Hematopoietic multipotent progenitor cell treated with erythropoietin and hydrocortisone succinate and interleukin-3 and kit ligand, for 8 days (in vitro differentiated cells): ENCODE data around the gene PSMA4.
"Not testable (repeated sequence)": the region's sequence is repeated elsewhere in the genome, so short reads cannot be mapped to it uniquely, and the experiment has no call there.

Source experiments
- DNase-seq: peaks from one replicate; pipeline ENCODE4 v3.0.0-alpha.2; 2015

The PSMA4 gene

DNA sequence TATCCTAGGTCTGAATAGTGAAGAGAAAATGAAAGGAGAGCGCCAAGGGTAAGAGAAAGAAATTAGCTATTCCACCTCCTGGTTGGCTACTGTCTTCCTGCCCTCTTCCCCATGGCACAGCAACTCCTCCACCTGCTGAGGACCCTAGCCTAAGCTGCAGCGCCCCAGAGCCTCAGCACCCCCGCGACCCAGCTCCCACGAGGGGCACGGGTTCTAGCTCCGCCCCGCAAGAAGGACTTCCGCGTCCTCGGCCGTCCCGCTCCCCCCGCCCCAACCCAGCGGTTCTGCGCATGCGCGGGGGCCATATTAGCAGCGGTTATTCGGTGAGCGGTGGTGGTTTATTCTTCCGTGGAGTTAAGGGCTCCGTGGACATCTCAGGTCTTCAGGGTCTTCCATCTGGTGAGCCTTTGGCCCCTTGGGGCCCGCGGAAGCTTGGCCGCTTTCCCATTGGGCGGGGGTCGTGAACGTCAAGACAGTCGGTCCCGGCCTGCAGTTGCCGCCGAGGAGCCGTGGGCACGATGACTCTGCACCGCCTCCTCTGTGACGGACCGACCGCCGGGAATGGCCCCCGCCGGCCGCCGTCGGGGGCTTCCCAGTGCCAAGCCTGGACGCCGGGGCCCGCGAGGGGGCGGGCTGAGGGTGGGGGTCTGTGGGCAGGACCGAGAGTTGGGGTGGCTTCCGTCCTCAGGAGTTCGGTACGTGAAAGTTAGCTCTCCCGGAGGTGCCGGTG lies at the start of gene PSMA4:
PSMA4 (plus strand) TSS at position 304 of the 730 bp plus-strand sequence. CDS start 1,484 bp downstream, outside the sequence.
- peak; percentile 92 for DNase-seq

DNA sequence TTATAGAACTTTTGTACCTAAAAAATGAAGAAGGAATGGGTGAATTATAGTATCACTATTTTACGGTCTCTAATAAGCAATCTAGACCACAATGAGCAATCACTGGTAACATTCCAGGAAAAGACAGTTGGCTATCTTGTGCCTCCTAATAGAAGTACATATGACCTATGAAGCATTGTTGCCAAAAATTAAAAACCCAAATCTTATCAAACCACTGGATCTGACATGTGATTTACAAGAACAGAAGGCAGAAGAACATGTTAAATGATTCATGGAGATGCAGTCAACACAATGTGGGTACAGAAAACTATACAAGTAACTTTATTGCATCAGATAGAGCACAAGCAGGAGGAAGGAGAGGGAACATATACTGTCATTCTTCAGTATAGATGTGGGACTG lies 47.4 kb upstream of the PSMA4 start:
- DNase-seq = peak; percentile 34

DNA sequence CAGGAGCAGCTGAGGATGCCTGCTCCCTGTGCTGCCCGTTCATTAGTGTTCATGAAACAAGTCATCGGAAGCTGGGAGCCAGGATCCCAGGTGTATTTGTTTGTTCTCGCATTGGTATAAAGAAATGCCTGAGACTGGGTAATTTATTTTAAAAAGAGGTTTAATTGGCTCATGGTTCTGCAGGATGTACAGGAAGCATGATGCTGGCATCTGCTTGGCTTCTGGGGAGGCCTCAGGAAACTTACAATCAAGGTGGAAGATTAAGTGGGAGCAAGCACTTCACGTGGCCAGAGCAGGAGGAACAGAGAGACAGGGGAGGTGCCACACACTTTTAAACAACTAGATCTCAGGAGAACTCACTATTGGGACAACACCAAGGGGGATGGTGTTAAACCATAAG lies 38.4 kb upstream of the PSMA4 start:
- no peak for DNase-seq

DNA sequence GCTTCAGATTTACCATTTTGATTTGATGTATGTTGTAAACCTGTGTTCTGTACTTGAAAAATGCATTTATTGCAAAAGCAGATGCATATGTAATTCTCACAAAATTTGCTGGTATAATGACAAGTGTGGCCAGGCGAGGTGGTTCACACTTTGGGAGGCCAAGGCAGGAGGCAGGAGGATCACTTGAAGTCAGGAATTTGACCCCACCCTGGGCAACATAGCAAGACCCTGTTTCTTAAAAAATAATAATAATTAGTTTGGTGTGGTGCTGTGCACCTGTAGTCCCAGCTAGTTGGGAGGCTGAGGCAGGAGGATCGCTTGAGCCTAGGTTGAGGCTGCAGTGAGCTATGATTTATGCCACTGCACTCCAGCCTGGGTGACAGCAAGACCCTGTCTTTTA lies 37.6 kb upstream of the PSMA4 start:
- DNase-seq = no peak

DNA sequence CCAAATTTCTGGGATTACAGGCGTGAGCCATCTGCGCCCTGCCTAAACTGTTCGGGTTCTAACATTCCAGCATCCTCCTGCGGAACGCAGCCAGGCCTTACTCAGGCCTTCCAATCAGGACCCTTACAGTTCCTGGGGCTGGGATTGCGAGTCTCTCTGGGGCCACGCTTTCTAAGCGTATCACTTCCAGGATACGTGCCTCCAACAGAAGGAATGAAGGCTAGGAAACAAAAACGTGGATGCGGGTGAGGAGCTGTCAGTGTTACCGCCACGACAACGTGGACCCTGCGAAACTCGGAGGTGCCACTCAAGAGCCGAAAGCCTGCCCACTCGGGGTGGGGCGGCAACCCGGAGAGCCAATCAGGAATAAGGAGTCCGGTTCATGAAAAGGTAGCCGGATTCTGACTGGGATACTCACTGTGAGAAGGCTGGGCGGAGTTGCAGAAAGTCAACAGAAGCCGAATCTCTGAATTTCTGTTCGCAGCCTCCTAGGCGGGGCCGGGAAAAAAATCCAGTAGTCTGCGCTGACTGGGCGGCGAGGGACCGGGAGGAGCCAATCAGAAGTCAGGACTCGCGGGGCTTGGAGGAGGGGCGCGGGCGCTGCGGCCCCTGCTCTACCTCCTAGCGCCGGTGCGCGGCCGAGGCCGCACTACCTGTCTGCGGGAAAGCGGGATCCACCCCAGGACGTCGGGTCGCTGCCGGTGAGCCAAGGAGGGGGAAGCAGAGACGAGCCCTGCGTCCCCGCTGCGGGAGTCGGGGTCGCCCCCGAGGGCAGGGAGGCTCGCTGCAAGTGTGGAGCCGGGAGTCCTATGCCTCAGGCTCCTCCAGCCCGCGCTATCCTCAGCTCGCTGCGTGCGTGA lies 33.0 kb upstream of the PSMA4 start, which contains the start of gene HYKK:
HYKK (plus strand) TSS at position 607 of the 860 bp plus-strand sequence. CDS start 5,512 bp downstream, outside the sequence.
- DNase-seq = peak; percentile 93

DNA sequence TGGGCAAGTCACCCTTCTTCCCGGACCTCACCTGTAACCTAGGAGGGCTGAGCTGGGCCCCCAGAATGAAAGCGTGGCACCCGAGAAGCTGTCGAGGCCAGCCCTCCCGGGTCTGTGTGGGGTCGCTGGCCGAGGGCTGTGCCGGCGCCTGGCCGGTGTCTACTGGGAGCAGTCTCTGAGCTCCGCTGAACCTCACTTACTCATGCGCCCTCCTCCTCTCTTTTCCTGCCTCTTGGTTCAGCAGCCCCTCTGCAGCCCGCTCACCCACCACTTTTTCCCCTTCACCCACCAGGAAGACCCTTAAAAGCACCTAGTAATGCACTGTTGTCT lies 32.4 kb upstream of the PSMA4 start:
- no peak for DNase-seq

DNA sequence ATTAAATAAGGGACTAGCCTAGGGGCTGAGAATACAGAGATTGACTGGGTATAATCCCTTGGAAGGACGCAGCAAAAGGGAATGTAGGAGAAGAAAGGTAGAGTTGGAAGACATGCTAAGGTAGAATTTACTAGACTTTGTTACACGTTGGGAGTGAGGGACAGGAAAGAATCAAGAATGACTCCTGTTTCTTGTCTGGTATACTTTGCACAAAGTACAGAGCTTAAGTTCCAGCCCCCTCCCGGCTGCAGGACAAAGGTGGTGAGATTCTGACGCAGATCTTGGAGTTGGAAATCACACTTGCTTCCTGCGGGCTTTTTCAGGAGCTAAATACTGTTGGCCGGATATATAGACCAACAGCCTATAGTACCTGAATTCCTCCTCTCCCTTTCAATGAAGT lies 32.0 kb upstream of the PSMA4 start:
- no peak for DNase-seq

DNA sequence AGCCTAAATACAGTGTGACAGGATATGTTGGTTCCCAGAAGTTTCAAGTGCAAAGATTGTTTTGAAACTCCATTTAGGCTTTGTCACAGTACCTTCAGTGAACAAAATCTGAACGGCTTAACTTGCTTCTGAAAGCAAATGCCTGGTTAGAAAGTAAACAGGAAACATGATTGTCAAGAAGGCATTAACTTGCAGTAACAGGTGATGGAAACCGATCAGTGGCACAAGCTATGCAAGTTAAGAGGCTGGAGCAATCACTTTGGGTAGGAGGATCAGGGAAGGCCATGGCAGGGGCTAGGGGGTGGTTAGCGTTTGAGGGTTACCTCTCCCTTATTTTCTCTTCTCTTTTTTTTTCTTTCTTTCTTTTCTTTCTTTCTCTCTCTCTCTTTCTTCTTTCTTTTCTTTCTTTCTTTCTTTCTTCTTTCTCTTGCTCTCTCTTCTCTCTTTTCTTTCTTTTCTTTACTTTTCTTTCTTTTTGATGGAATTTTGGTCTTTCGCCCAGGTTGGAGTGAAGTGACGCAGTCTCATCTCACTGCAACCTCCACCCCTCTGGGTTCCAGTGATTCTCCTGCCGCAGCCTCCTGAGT lies 30.4 kb upstream of the PSMA4 start:
- no peak for DNase-seq

DNA sequence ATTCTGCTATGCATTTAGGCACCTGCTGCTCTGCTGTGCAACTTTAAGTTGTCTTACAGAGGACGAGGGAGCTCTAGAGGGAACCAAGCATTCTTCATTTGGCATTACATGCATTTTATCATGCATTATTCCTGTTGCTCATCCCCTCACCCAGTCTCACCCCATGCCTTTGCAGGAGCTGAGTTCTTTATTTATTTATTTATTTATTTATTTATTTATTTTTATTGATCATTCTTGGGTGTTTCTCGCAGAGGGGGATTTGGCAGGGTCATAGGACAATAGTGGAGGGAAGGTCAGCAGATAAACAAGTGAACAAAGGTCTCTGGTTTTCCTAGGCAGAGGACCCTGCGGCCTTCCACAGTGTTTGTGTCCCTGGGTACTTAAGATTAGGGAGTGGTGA lies 20.2 kb upstream of the PSMA4 start:
- DNase-seq = not testable (repeated sequence)

DNA sequence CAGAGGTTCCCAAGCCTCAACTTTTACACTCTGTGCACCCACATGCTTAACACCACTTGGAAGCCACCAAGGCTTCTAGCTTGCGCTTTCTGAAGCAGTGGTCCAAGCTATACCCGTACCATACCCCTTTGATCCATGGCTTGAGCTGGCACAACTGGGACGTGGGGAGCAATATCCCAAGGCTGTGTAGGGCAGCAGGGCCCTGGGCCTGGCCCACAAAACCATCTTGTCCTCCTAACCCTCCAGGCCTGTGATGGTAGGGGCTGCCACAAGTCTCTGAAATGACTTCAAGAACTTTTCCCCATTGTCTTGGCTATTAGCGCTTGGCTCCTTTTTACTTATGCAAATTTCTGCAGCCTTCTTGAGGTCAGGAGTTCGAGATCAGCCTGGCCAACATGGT lies 16.0 kb upstream of the PSMA4 start:
- no peak for DNase-seq

DNA sequence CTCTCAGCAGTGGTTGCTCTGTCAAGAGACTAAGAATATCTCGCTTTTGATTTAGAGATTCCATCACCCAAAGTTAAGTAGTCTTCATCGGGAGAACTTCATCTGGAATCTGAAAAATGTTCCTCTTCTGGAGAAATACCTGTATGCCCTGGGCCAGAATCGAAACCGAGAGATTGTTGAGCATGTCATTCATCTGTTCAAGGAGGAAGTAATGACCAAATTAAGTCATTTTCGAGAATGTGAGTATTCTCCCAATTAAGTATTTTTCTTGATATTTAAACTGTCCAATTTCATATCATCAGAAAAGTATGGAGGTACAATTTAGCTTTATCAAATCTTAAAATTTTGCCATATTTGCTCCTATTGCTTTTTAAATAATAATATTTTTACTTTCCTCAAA lies 12.9 kb upstream of the PSMA4 start:
- DNase-seq = no peak

DNA sequence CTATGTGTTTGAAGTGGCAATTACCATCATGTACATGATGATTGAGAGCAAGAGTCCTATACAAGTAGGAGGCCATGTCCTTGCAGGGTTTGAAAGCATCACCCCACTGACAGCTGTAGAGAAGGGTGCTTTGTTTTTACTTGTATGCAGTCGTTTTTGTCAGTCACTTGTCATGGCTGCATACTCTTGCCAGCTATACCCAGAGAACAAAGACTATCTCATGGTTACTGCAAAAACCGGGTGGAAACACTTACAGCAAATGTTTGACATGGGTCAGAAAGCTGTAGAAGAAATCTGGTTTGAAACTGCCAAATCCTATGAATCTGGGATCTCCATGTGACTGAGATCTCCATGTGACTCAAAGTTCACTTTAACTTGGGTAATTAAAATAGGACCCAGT lies 6.9 kb upstream of the PSMA4 start:
- DNase-seq = no peak

DNA sequence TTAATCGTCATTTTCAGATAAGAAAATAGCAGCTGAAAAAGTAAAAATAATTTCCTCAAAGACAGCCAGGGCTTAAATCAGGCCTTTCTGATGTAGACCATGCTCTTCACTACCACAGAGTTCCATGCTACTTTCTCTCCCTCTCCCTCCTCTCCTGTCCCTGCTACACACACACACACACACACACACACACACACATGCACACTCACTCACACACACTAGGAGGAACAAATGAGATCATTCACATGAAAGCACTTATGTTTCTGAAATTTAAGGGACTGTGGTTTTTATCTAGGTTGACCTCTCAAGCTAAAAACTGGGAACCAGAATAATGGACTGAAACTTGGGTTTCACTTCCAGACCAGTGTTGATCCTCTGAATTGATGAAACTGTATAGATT lies 4.1 kb upstream of the PSMA4 start:
- no peak for DNase-seq

DNA sequence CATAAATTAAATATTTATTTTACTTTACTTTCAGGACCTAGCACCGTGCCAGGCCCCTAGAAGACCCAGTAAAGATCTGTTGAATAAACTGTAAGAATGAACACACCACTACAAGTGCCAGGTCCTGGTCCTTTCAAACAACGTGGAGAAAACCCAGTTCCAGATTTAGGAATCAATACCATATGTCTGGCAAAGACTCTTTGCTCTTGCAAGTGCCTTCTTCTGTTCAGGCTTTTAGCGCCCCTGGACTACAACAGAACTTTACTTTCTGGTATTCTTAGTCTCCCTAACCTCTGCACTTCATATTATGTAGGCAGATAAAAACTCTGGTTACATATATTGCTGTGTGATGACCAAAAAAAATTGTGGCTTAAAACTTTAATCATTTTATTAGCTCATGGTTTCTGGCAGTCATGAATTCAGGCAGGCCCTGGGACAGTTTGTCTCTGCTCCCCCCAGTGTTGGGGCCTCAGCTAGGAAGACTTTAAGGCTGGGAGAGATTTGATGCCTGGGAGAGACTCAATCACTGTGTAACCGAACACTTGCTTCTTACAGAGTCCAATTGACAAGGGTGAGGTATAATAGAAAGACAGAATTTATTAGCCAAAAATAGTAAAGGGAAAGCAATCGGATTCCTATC lies 2.9 kb upstream of the PSMA4 start:
- DNase-seq = no peak

DNA sequence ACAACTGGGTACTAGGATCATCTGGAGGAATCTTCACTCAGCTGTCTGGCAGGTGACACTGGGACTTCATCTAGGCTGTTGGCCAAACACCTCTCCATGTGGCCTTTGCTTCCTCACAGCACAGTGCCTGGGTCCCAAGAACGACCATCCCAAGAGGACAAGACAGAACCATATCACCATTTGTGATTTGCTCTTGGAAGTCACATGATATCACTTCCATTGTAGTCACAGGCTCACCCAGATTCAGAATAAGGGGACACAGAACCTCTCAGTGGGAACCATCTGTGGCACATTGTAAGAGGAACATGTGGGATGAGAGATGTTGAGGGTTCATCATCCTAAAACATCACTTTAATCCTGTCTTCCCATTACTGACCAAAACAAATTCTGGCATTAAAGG lies 1.9 kb upstream of the PSMA4 start:
- DNase-seq = no peak

DNA sequence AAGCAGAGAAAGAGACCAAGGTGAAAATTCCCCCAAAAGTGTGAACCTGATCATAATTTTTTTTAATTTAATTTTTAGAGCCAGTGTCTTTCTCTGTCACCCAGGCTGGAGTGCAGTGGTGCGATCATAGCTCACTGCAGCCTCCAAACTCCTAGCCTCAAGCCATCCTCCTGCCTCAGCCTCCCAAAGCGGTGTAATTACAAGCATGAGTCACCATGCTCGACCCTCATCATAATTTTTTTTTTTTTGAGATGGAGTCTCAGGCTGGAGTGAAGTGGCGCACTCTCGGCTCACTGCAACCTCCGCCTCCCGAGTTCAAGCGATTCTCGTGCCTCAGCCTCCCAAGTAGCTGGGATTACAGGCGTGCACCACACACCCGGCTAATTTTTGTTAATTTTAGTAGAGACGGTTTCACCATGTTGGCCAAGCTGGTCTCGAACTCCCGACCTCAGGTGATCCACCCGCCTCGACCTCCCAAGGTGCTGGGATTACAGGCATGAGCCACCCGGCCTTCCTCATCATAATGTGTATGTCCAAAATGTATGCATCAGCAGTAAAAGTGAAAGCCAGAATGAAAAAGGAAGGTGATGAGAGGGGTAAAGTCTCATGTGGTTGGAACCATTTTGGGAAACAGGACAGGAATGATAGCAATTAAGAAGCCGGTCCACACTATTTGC lies 642 bp upstream of the PSMA4 start:
- DNase-seq = not testable (repeated sequence)

DNA sequence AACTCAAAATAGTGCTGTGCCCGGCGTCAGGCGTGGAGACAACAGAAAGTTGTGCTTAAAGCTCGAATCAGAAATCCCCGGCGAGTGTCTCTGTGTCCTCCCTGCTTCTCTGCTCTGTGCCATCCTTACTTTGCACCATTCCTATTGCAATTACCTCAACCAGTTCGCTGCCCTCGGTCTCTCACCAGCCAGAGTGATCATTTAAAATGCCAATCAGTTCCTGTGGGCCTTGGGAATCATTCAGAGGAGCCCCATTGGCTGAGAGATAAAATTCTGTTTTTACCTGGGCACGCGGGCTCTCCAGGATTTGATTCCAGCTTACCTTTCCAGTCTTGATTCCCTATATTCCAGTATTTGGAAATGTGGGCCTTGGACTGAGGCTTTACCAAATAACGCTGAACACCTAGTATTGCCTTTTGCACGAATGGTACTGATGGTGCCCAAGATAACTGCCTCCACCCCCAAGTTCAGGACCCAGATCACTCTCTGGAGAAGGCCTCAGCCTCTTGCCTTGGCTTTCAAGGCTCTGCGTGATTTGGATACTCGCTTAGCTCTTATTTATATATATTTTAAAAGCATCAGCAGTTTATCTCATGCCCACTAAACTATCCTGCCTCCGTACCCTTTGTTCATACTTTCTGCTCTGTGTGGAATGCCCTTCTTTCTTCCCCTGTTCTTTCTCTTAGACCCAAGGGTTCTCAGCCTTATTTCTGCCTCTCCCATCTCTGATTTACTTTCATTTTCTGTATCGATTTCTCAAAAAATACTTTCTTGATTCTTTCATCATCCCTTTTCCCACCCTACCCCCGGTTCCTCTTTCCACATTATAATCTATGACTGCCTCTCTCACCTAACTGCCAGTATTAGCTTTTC lies 863 bp downstream of the PSMA4 start:
- DNase-seq = peak; percentile 43

DNA sequence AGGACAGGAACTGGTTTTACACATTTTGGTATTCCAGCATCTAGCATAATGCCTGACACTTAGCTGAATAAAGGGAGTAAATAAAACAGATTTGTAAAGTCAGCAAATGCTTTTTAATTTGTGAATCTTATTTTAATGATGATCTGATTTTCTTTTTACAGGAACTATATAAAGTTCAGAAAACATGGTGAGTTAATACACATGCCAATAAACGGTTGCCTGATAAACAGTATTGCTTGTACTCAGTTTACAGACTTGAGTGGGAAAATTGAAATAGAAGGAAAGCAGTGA lies 1.4 kb downstream of the PSMA4 start:
- no peak for DNase-seq

DNA sequence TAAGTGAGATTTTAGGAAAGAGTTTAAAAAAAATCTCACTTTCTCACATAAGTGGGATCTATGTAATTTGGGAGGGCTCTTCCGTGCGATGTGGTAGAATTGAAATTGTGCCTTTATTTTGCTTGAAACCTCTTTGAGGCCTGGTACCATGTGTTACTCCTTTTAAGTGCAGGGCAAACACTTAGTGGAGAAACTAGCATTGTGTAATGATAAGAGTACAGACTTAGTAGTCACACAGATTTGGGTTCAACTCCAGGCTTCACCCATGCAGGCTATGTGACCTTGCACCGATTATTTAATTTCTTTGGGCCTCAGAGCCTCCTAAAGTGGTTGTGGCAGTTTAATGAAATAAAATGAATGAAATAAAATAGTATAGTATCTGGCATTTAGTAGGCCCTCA lies 2.4 kb downstream of the PSMA4 start:
- DNase-seq = no peak

DNA sequence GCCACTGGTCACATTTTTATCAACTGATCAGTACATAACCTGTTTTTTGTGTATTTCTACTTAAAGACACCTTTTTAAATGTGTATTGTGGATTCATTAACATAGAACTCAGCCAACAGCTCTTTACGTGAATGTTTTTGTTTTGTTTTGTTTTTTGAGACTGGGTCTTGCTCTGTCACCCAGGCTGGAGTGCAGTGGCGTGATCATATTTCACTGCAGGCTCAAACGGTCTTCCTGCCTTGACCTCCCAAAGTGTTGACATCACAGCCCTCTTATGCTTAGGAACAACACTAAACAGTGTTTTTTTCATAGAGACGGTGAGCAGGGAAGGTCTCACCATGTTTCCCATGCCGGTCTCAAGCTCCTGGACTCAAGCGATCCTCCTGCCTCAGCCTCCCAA lies 9.9 kb downstream of the PSMA4 start:
- DNase-seq = no peak

DNA sequence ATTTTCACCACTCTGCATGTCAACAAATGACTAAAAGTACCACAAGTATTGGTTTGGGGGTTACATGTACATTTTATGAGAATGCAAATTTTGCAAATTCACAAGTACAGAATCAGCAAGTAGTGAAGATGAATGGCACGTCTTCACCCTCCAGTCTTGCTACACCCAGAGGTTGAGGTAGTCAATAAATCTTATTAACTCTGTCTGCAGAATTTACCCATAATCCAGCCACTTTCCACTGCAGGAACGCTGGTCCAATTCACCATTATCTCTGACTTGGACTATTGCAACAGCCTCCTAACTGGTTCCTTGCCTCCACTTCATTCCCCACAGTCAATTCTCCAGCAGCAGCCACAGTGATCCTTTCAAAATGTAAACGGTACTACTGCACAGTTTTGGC lies 10.6 kb downstream of the PSMA4 start:
- no peak for DNase-seq

DNA sequence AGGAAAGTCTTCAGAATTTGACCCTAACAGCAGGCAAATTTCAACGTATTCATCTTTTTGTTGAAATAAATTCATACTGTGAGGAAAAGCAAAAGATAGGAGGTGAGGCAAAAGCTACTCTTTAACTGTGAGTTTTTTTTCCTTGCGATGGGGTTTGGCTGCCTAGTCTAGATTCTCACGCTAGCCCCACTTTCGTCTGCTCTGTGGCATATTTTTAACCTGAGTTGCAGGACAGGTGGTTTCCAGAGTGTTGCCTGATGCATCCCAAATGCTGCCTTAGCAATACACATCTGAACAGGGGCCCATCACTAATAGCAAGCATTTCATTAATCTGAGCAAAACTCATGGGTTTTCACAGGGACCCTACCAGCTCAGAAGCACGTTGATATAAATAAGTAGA lies 11.7 kb downstream of the PSMA4 start:
- no peak for DNase-seq
